Measurements from ENCODE around the gene MTERF4. TPM values are rescaled to one million over a fixed set of nuclear protein-coding genes. Genes with fewer than 3 reads are reported as not detected.

MTERF4 gene
- total and polyA plus RNA-seq, 7 donors, result 27.3 to 48.0 (median 32.8) TPM

DNA sequence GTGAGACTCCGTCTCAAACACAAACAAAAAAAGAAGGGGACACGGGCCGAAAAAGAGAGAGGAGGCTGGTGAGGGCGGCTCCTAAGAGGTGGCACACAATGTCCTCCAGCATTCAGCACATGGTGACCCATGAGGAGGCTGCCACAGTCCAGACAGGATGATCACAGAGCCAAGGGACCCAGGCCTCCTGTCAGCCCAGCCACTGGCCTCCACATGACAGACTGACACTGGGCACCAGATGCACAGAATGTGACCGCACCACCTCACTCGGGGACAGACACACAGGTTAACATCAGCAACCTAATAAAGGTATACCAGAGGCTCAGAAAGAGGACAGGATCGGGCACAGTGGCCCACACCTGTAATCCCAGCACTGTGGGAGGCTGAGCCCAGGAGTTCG lies 26.2 kb upstream of the MTERF4 start:
- no peak overlapping the region for H3K4me3 ChIP-seq
- intact Hi-C loops (cut with DNase I), result no loop called here
- no peaks in the 10 kb centered on the region for H3K9me3 ChIP-seq
- H3K36me3 ChIP-seq (ENCODE audit: insufficient read depth in 1 of 2, low read depth in 1 of 2), result no peaks in the 10 kb centered on the region
- no peaks in the 10 kb centered on the region for H3K27me3 ChIP-seq (ENCODE audit: insufficient read depth in 3 of 3, low read length in 2 of 3)
- 95 to 97% (median 96%) methylated on average over 8 of the region's 8 CpGs for WGBS, 3 donors
- DNase-seq (peak in 1 of 2 donors; percentile 6), ATAC-seq (no peak)
- H3K27ac ChIP-seq, result no peak overlapping the region
- H3K4me1 ChIP-seq, result no peaks in the 10 kb centered on the region
- TF ChIP-seq, protein P1, sequence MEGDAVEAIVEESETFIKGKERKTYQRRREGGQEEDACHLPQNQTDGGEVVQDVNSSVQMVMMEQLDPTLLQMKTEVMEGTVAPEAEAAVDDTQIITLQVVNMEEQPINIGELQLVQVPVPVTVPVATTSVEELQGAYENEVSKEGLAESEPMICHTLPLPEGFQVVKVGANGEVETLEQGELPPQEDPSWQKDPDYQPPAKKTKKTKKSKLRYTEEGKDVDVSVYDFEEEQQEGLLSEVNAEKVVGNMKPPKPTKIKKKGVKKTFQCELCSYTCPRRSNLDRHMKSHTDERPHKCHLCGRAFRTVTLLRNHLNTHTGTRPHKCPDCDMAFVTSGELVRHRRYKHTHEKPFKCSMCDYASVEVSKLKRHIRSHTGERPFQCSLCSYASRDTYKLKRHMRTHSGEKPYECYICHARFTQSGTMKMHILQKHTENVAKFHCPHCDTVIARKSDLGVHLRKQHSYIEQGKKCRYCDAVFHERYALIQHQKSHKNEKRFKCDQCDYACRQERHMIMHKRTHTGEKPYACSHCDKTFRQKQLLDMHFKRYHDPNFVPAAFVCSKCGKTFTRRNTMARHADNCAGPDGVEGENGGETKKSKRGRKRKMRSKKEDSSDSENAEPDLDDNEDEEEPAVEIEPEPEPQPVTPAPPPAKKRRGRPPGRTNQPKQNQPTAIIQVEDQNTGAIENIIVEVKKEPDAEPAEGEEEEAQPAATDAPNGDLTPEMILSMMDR (IDR thresholded peaks at IDR 0.05), result no peak

DNA sequence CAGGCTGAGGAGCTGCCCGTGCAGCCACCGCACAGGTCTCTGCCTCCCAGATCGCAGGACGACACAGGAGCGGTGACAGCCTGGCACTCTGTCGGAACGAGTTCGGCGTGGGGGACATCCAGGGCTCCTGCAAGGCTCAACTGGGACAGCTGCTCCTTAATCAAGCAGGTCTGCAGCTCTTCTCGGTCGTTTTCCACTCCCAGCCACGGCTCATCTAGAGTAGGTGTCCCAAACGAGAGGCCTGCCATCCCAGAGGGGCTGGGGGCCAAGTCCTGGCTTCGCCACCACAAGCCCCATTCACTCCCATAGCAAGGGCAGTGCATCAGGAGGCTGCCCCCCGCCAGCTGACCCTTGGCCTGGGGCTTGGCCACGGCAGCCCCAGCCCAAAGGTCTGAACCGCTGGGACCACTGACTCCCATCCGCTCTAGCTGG lies 24.7 kb upstream of the MTERF4 start:
- peak in 1 of 2 donors; percentile 39 for DNase-seq
- WGBS, 3 donors, result 95 to 97% (median 97%) methylated on average over 18 of the region's 18 CpGs
- ATAC-seq, result no peak
- intact Hi-C loops (cut with DNase I), result no loop called here
- no peaks in the 10 kb centered on the region for H3K9me3 ChIP-seq
- no peaks in the 10 kb centered on the region for H3K36me3 ChIP-seq (ENCODE audit: insufficient read depth in 1 of 2, low read depth in 1 of 2)
- H3K27ac ChIP-seq, result no peak overlapping the region
- no peak overlapping the region for H3K4me3 ChIP-seq
- H3K27me3 ChIP-seq (ENCODE audit: insufficient read depth in 3 of 3, low read length in 2 of 3), result no peaks in the 10 kb centered on the region
- no peaks in the 10 kb centered on the region for H3K4me1 ChIP-seq
- TF ChIP-seq, protein P1 (IDR thresholded peaks at IDR 0.05), result no peak

DNA sequence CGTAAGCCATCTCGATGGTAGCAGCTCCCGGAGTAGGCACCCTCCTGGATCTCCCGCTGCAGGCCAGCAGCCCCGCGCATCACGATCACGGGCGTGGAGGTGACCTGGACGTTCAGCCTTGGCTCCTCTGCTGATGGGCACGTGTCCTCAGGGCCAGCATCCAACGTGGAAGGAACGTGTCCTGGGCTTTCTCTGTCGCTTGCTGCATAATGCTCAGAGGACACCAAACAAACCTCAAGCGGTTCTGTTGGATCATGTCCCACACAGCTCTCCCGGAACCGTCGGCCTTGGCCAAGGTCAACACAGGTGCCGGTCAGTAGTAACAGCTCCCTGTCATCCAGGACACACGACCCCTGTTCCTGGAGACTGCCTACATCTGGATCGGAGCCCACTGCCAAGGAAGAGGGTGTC lies 24.1 kb upstream of the MTERF4 start:
- Histone ChIP-seq H3K36me3 (ENCODE audit: insufficient read depth in 1 of 2, low read depth in 1 of 2) (no peaks in the 10 kb centered on the region), H3K9me3 (no peaks in the 10 kb centered on the region), H3K27me3 (ENCODE audit: insufficient read depth in 3 of 3, low read length in 2 of 3) (no peaks in the 10 kb centered on the region), H3K4me1 (no peaks in the 10 kb centered on the region), H3K27ac (no peak overlapping the region), H3K4me3 (no peak overlapping the region)
- ATAC-seq (no peak), DNase-seq (peak in 1 of 2 donors; percentile 28)
- intact Hi-C loops (cut with DNase I), result no loop called here
- TF ChIP-seq, protein P1 (IDR thresholded peaks at IDR 0.05), result no peak
- 81 to 86% (median 84%) methylated on average over 21 of the region's 21 CpGs for WGBS, 3 donors

DNA sequence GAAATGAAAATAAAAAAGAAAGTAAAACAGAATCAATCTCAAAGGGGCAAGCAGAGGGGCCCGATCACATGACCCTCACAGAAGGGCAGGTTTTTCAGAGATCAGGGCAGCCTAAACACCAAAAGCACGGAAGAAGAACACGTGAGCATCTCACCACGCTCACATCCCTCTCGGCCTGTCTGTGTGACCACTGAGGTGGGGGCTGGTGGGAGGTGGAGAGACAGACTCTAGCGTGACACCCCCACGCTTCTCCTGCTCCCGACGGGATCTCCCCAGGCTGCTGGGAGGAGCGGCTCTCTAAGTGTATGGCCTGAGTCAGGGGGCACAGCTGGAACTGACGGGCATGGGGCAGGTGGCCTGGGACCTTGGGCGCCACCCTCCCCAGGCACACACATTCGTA lies 23.5 kb upstream of the MTERF4 start:
- Histone ChIP-seq H3K27me3 (ENCODE audit: insufficient read depth in 3 of 3, low read length in 2 of 3) (no peaks in the 10 kb centered on the region), H3K36me3 (ENCODE audit: insufficient read depth in 1 of 2, low read depth in 1 of 2) (no peaks in the 10 kb centered on the region), H3K4me3 (no peak overlapping the region), H3K27ac (no peak overlapping the region), H3K4me1 (no peaks in the 10 kb centered on the region), H3K9me3 (no peaks in the 10 kb centered on the region)
- intact Hi-C loops (cut with DNase I), result no loop called here
- TF ChIP-seq, protein P1 (IDR thresholded peaks at IDR 0.05), result no peak
- WGBS, 3 donors, result 90 to 94% (median 92%) methylated on average over 13 of the region's 13 CpGs
- ATAC-seq, result no peak
- peak in 1 of 2 donors; percentile 42 for DNase-seq
